G401.6 (cell line): ENCODE data around the gene AP1AR.
"Not testable (repeated sequence)": the region's sequence is repeated elsewhere in the genome, so short reads cannot be mapped to it uniquely, and the experiment has no call there.

Experiments used
- FAIRE-seq: peaks from 2 replicates; lab custom pipeline; 2012; peaks lifted over from hg19 to GRCh38; lab: Jason Lieb, UNC

Gene AP1AR

GRCh38 chr4:112231779-112232713 lies at the start of gene AP1AR:
Gene AP1AR, plus strand, starts transcription at chr4:112231787. Its CDS starts 305 bp downstream, at chr4:112232092.
- no peak for FAIRE-seq

DNA sequence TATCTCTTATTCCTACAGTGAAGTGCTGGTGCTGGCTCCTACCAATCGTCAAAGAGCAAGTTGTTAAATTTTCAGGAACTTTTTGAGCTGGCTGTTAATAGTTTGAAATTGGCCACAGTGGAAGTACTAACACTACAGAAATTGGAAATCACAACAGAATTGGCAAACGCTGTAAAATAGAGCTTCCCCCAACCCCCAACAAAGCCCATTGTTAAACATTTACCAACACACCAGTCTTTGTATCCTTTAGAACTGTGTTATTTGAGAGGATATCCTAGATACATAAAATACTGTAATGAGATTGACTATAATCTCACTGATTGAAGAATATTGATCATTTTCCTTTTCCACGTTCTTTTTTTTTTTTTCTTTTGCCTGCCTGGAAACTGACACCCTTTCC lies 49.0 kb upstream of the AP1AR start:
- FAIRE-seq: no peak

DNA sequence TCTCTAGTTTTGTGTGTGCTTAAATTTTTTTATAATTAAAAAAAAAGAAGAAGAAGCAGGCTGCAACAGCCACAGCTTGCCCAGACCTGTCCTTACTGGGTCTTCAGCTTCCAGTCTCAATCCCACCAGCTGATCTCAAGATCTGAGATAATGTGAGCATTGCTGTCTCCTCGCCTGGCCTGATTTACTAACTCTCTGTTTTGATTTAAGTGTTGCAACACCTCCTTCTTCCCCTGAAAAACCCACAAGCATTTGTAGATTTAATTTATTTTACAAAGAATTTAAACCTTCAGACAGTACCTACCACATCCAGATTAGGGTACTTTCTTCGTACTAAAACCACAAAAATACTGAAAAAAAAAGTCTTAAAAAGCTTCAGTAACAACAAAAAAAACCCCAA lies 48.3 kb upstream of the AP1AR start:
- no peak for FAIRE-seq

DNA sequence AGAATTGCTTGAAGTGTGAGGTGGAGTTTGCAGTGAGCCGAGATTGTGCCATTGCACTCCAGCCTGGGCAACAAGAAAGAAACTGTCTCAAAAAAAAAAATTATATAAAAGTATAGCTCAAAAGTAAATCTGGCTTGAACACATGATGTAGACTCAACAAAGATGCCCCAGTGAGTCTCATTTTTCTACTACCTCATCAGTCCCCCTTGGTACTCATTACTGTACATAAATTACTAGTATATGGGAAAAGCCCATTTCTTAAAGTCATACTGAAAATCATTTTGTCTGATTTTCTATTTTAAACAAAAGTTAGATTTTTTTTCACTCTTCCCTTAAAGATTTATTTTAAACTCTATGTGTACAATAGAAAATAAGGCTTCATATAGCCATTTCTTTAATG lies 47.1 kb upstream of the AP1AR start:
- FAIRE-seq: no peak

DNA sequence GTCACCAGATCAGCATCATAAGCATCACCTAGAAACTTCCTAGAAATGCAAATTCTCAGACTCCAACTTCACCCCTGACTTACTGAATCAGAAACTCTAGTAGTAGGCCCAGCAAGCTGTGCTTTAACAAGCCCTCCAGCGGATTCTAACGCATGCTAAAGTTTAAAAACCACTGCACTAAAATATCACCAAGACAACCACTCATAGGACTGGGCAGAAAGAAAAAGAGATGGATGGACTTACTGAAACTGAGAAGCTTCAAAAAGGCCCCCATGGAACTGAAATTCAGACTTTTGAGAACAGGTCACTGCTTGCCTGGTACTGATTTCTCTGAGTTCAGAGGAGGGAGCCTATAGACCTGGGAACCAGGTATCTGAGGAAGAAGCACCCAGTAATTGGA lies 46.3 kb upstream of the AP1AR start:
- no peak for FAIRE-seq

DNA sequence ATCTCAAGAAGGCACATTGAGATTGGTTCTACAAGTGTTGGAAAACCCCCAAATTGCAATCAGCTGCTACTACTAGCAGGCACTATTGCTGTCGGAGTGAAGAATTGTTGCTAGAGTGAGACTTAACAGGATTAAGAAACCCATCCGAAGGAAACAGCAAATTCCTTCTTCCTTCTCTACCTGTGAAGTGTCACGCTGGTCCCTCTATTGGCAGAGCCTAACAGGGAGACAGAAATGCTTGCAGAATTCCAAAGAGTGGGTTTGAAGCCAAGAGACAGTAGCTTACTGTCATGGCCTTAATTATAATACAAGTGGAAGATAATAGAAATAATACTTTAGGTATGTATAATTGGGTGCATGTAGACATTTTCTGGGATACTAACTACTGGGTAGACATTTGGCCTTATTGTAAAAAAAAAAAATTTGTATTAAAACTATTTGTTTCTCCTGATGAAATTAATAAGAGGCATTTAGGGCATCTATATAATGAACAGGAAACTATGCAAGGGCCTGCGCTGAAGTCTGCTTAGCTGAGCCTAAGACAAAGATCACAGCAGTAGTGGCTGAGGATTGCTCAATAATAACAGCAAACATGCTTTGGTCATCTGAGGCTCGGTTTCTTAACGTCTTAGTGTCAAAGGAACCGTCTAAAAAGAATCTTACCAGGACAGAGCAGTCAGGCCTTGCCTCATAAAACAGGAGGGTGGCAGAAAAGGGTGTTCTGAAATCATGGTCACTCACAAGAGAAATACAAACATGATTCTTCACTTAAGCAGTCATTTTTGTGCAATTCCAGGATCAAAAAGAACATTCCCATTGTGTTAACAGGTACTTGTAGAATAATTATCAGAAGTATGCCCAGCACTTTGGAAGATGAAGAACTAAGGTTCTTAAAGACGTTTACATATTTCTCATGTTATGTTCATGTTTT lies 45.6 kb upstream of the AP1AR start:
- FAIRE-seq: no peak

DNA sequence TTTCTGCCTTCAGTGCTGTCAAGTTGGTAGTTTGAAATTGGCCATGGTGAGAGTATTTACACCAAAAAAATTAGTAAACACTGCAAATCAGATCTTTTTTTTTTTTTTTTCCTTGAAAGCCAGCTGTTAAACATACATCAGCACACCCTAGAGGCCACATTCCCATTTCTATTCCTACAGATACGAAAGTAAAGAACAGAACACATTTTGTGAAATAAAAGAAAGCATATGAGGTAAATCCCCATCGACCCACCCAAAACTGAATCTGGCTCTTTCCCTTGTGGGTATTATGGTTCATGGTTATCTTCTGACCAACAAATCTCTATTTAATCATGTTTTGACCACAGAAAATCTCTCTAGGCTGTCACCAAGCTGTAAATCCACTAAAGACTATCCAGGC lies 41.8 kb upstream of the AP1AR start:
- no peak for FAIRE-seq

DNA sequence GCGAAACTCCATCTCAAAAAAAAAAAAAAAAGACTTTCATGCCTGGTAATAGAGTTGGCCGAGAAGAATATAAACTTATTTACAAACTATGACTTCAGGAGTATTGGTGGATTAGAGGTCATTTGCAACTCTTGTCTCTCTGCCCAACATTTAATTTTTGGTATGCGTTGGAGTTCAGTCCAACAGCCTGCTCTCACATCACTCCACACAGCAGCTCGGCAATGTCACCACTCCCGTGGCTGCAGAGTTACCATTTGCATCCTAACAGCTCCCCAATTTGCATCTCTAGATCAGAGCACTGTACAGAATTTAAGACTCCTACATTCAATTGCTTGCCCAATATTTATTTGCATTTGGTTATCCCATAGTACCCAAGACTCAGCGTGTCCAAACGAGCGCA lies 40.9 kb upstream of the AP1AR start:
- no peak for FAIRE-seq

DNA sequence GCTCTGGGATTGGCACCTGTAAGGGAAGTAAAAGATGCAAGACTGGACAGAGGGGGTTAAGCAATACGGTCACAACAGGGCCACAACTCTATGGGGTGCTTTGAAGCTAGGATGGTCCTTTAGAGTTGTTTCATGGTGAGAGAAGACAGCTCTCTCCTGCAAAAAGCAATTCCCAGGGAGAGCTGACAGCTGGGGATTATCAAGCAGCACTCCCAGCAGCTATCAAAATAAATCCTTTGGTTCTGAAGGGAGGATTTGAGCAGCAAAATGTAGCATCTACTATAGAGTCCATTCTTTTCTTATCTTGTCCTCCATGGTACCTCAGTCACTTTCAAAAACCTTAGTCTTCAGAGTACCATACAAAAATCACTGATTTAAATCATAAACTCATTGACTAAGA lies 35.1 kb upstream of the AP1AR start:
- FAIRE-seq: no peak

- no peak for FAIRE-seq
These were observed 32.5 kb upstream of the AP1AR start for GRCh38 chr4:112199041-112199440.

DNA sequence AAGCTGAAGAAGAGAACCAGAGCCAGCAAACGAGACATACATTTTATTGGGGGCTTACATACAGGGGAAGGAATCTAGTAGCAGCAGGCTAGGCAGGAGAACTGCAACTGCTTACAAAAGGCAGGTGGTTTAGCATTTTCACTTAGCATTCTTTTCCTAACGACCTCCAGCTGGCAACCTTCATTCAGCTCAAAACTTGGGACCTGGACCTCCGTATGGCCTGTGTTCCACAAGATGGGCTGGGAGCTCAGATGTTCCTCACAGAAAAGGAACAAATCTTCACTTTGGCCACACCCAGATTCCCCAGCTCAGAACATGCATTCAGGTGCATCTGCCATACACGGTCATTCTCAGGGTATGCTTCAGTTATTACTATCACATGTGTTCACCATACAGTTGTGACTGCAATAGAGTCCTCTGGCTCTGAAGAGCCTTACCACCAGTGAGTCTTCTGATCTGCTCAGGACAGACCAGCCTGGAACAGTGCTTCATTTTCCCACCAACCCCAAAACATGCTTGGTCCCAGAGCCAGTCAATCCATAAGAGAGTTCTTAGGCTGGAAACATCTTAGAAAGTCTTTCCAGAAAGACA lies 29.6 kb upstream of the AP1AR start:
- no peak for FAIRE-seq

GRCh38 chr4:112203593-112203992 lies 28.0 kb upstream of the AP1AR start:
- FAIRE-seq: no peak

- FAIRE-seq: no peak
These were observed 25.2 kb upstream of the AP1AR start for GRCh38 chr4:112206431-112206830.

DNA sequence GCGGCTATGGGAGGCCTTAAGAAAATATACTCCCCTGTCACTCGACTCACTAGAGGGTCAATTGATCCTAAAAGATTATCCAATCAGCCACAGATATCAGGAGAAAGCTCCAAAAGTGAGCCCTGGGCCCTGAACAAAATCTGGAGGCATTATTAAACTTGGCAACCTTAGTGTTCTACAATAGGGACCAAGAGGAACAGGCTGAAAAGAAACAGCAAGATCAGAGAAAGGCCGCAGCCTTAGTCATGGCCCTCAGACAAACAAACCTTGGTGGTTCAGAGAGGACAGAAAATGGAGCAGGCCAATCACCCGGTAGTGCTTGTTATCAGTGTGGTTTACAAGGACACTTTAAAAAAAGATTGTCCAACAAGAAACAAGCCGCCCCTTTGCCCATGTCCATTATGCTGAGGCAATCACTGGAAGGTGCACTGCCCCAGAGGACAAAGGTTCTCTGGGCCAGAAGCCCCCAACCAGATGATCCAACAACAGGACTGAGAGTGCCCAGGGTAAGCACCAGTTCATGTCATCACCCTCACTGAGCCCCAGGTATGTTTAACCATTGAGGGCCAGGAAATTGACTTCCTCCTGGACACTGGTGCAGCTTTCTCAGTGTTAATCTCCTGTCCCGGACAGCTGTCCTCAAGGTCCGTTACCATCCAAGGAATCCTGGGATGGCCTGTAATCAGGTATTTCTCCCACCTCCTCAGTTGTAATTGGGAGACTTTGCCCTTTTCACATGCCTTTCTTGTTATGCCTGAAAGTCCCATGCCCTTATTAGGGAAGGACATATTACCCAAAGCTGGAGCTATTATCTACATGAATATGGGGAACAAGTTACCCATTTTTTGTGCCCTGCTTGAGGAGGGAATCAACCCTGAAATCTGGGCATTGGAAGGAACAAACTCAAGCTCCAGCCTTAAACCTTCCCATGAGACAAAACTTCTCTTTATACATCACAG lies 23.2 kb upstream of the AP1AR start:
- FAIRE-seq: not testable (repeated sequence)

DNA sequence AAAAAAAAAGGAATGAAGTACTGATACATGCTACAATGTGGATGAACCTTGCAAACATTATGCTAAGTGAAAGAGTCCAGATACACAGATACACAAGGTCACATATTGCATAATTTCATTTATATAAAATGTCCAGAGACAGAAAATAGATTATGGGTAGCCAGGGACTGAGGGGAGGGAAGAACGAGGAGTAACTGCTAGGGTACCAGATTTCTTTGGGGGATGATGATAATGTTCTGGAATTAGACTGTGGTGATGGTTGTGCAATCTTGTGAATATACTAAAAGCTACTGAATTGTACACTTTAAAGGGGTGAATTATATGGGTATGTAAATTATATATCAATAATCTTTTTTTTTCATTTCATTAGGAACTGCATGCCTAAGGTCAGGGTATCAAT lies 20.8 kb upstream of the AP1AR start:
- no peak for FAIRE-seq

GRCh38 chr4:112213091-112213490 lies 18.5 kb upstream of the AP1AR start:
- no peak for FAIRE-seq

DNA sequence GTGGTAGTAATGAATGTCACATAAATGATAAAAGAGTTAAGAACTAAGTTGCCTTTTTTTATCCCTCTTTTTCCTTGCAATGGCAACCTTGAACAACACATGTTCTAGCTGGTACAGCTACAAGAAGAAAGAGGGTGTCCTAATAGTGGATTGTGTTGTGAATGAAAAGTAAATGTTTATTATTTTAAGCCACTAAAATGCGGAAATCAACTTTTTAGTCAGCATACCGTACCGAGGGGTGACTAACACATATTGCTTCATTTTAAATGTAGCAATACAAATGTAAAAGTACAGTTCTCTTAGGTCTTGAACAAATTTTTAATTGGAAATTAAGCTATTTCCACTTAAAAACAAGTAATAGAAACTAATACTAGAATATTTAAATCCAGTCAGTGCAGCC lies 17.7 kb upstream of the AP1AR start:
- FAIRE-seq: no peak

DNA sequence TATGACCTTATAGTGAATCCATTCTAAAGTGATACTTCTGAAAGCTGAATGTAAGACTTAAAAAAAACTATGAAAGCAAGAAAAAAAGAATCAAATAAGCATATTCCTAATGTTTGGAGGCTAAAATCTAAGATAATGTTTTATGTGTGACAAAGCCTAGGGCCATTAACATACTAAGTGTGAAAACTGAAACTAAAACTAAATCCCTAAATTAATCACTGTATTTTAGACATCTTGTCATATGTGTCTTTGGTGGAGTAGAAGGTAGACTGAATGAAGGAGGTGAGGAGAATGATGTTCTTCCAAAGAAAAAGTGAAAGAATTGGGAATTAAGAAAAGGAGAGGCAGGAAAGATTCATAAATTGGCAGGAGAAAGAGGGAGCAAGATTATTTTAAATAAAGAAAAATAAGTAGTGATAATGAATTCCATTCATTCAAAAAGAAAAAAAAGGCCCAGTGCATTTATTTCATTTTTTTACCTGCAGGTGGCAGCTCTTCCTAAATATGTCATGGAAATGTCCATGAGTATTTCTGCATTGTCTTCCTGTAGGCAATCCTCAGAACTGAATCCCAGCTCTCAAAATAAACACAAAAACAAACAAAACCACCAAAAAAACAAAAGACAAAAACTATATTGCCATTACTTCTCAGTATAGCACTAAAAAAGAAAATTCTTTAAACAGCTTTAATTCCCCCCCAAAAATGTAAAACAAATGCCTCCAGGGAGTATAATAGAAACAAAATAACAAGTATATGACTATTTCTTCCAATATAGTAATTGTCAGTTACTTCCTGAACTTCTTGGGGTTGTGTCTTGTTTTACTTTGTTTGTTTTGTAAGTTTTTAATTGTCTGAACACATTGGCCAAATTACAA lies 17.0 kb upstream of the AP1AR start:
- FAIRE-seq: peak; percentile 85

GRCh38 chr4:112219826-112220366 lies 11.7 kb upstream of the AP1AR start:
- no peak for FAIRE-seq
